SIG-M5 treated with dmso at 0.1 percent for 504 hours (cell line): ENCODE data around the gene OSTF1.

Experiments used
- DNase-seq: peaks from one replicate; lab custom pipeline; 2025; ENCODE audit not compliant: unreplicated experiment; lab: John Stamatoyannopoulos, UW

The OSTF1 gene

DNA sequence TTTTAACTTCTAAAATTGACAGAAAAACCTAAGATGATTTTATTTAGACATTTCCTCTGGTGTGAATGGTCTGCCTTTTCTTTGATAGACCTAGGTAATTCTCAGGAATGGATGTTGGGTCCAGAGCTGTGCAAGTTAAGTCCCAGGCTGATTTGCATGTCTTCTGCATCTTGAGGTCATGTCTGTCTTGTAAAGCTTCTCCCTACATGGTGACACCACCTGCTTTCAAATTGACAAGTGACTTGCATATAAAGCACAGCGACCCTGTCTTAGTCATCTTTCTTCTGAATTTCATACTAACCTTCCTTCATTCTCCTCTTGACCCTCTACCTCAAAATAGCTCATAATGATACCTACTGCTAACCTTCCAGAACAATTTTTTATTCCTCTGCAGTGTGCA is 29.2 kb downstream of the OSTF1 start:
- DNase-seq = no peak

DNA sequence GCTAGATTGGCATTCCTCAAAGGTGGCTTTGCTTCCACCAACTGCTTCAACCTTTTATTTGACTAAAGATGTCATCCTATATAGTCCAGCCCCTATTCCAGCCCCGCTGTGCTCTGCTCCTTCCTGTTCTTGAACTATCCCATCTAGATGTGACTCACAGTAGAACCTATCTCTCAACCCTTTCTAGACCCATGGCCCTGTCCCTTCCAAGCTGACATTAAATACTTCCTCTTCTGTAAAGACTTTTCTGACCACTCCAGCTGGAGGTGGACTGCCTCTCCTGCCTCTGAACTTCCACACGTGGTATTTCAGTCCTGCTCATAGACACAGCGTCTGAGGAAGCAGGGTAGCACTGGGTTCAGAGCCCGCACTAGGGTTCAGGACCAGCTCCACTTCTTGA is 32.4 kb downstream of the OSTF1 start:
- no peak for DNase-seq

DNA sequence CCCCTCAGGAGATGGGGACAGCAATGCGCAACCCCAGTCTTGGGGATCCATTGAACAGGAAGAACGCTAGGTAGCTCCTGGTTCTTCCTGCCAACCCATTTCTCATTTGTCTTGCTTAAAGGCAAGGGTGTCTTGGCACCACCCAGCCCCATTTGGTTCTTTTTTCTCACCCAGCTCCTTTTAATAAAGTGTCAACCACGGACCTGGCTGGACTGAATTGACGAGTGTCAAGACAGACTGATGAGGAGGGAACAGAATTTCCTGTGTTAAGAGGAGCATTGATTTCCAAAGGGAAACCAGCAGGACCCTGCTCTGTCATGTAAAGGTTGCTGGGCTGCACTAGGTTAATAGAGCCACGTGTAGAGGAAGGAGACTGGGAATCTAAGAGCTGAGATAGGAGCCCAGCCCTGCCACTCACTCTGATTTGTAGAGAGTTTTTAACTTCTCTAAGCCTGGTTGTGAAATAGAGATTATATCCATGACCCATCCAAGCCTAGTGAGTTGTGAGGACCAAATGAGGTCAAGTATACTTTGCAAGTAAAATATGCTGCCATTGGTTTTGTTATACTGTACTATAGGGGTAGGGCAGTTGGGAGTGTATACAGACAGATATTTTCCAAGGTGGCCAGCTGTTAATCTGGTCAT is 33.7 kb downstream of the OSTF1 start:
- DNase-seq = no peak

DNA sequence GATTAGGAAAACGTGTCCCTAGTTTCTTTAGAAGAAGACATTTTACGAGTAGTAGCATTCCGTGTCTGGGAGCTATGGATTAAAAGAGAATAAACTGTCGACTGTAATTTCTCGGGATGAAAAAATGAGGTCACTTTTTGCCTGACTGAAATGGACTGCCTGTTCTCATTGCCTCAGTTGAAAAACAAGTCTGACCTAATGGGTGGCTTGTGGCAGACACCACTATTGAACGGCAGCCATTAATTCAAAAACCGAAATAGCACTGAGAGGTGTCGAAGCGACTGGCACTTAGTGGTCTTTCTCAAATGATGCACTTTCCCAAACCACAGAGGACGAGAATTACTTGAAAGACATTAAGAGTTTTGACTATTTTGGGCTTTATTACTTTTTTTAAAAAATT is 35.4 kb downstream of the OSTF1 start:
- no peak for DNase-seq

DNA sequence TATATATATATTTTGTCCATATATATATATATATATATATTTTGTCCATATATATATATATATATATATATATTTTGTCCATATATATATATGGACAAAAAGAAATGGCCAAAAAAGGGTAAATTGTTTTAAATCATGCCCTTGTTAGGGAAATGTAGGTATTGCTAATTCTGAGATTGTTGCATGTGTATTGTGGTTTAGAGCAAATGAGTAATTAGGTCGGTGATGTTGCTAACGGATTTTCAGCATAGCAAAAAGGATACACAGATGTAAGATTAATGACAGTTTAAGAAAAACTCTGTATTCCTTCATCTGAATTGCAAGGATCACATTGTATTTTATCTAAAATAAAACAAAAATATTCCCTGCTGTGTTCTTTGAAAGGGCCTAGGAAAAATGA is 40.2 kb downstream of the OSTF1 start:
- no peak for DNase-seq

DNA sequence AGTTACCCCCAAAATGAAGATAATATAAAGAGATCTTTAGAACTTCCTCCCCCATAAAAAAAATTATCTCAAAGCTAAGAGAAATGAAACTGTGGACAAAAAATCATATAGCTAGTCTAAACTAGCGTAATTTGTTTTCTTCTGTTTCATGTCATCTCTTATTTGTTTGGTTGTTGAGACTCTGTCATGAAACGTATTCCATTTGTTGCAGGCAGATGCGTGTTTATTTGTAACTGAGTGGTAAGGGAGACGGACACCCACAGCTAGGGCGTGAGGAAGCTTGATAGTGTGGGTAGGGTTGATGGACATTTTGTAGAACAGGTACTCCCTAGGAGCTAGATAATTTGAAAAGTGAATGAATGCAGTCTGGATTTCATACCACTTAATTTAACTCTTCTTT is 41.9 kb downstream of the OSTF1 start:
- DNase-seq = no peak

DNA sequence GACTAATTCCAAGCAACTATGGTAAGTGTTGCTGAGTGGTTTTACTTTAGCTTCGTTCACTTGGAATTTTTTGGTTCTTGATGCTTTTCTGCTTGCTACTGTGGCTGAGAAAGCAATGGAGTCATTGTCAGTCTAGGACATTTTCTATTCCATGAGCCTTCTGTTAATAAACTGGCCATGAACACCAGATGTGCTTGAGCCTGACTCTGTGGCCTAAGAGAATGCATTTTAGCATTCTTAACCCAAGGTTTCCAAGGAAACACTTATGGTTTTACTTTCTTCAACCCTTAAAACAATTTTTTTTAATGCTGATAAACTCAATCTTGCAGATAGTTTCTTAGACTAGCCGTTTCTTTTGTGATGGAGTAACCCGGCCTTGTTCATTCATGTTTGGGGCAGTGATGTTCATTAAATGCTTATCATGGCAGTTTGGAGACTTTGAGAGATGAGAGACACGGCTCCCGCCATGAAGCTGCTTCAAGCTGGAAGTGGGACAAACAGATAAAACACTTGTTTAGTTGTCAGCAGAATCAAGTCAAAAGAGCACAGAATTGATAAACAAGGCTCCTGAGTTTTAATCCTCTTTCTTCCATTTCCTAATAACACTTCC is 42.4 kb downstream of the OSTF1 start:
- DNase-seq = no peak

DNA sequence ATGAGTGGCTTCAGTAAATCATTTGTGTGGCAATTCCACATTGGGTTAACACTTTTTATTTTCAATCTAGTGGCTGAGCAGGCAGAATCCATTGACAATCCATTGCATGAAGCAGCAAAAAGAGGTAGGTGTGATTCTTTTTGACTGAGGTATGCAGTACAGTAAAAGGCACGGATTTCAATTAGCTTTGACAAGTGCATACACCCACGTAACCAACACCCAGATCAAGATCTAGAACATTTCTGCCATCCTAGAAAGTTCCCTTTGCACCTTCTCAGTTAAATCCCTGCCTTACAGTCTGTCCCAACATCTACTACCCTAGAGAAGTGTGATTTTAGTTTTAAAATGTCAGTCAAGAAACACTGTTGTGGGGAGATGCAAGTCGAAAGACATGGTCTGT is 43.4 kb downstream of the OSTF1 start:
- no peak for DNase-seq

DNA sequence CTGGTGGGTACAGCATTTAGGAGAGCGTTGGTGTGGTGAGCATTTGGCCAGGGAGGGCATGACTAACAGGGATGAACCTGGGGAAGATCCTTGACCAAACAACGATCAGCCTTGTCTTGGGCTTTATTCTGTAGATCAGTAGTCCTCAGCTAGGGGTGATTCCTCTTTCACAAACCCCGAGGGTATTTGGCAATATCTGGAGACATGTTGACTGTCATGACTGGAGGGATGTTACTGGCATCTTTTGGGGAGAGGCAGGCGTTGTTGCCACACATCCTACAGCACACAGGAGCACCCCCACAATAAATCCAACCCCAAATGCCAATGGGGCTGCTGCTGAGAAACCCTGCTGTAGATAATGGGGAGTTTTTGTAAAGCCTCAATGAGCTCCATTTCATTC is 43.9 kb downstream of the OSTF1 start:
- DNase-seq = peak; percentile 71

DNA sequence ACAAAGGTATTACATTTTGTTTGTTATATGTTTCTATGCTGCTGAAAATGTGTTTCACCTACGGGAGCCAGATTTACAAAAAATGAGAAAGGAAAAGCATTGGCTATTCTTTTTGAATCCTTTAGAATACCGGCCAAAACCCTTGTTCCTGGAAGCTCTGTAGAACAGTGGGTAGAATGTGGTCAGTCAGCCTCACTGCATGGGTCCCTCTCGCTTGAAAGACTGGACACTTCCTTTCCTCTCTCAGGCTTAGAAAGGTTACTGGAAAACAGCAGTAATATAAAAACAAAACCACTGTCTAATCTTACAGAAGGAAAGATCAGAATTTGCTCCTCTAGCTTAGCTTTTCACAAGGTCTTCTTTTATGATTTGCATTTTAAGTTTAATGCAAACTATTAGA is 45.1 kb downstream of the OSTF1 start:
- no peak for DNase-seq

DNA sequence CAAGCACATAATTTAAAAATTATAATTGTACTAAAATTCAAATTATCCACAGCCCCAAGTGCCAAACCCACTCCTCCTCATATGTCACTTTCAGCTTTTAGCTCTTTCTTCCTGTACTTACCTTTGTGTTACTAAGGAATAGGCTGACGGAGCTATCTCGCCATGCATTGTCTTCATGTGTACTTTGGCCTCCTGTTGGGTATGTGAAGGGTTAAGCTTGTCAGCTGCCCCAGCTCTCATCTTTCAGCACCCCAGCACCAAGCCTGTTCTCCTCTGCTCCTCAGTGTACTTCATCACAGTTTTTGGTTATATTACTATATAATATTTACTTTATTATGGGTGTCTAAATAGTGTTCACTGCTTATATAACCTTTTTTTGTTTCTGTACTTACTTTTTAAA is 46.2 kb downstream of the OSTF1 start:
- DNase-seq = no peak

DNA sequence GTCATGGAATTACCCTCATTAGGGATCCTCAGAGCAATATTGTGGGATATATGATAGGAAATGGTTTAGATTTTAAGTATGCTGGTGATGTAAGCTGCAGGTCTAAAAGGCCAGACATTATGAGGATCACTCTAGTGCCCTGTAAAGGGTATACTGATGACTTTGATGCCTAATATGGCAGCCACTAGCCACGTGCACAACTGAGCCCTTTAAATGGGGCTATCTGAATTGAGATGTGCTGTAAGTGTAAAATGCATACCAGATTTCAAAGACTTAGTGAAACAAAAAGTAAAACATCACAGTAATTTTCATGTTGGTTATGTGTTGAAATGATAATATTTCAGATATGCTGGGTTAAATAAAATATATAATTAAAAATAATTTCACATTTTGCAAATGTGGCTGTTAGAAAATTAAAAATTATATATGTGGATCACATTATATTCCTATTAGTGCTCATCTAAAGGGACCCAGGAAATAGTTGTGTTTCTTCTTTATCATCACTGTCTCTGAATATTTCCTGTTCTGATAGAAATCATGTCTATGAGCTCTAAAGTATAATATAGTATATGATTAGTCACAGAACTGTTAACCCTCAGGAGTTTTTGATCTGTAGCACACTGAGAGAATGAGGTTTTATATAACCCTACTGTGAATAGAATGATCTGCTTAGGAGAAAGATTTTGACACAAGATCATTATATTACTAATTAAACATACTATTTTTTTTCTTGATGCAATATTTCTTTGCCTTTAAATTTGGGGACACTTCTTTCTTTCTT is 50.1 kb downstream of the OSTF1 start:
- DNase-seq = no peak

DNA sequence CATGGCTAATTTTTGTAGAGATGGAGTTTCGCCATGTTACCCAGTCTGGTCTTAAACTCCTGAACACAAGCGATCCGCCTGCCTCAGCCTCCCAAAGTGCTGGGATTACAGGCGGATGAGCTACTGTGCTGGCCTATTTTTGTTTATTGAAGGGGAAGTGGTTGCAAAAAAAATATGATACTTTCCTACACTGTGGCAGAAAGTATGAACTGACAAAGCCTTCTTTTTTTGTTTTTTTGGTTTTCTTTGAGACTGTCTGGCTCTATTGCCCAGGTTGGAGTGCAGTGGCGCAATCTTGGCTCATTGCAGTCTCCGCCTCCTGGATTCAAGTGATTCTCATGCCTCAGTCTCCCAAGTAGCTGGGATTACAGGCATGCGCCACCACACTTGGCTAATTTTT is 50.9 kb downstream of the OSTF1 start:
- no peak for DNase-seq

DNA sequence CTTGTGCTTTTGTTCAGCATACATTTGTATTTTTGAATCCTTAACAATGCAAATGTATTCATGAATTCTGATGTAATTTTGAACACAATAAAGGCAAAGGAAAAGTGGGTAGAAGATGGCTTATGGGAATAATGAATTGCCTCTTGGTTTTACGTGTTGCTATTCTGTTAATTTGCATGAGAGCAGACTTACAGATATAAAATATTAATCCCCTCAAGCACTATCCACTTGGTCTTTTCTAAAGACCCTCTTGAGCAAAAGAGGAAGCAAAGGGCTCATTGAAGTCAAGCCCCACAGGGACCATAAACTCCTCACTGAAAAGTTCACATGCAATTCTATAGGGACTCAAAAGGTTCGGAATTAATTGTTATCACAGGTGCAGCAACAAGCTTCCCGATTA is 51.9 kb downstream of the OSTF1 start:
- no peak for DNase-seq

DNA sequence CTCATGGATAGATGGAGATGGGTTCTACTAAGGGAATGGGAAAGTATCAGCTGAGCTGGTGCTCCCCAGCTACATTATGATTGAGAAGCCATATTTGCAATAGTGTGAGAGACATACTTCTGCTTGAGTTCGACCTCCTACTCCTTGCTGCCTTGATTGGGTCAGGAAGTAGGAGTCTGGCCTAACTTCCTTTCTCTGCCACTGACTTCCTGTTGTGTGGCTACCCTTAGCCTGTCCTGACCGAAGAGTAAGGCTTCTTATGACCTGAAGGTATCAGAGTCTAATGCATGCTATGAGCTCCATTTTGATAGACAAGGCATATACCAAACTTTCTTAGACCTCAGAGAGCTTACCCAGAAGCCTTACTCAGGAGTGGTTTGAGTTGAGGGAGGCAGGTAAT is 53.9 kb downstream of the OSTF1 start:
- DNase-seq = peak; percentile 6

DNA sequence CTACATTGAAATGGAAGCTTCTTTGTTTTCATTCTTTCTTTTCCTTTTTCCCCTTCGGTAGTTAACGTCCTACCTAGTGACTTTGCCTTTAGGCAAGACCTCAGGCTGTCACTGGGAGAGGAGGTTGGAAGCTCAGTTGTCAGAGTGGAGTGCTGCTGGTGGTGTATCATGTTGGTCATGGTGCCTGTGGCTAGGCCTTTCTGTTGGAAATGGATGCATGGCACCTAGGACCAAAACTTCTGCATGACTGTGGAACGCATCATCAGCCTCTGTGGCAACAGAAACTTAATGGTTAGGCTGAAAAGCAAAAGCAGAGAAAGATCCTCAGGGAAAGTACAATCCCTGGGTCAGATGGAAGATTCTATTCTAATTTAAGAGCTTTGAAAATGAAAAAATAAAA is 57.9 kb downstream of the OSTF1 start:
- no peak for DNase-seq

DNA sequence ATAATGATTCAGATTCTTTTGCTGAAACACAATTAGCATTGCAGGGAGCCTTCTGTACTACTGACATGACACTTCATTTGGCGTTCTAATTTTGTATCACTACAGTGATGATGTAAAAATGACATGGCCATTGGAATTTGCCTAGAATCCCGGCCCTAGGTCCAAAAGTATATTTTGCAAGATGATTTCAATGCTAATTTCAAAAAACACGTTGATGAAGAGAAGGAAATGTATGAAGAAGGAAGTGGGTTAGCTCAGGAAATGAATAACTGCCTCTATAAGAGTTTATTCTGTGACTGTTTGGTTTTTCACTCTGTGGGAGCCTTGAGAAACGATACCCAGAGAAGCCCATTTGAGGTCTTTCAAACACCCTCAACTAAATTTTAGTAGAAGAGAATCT is 59.3 kb downstream of the OSTF1 start:
- peak; percentile 89 for DNase-seq

DNA sequence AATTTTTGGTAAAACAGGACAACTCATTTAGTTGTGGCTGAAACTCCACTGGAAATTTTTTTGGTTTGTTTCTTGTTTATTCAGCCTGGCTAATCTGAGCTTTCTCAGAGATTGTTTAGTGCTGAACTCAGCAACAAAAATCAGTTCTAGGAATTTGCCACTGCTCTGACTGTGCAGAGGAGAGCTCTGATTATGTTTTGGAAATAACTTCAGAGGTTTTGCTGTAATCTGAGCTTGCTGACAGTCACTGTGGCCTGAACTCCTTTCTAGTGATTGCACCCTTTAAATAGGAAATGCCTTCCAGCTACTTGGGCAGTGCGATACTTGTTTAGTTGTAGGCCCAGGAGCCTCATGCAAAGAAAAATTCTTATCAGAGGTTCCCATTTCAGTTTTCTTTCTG is 60.2 kb downstream of the OSTF1 start:
- DNase-seq = no peak

DNA sequence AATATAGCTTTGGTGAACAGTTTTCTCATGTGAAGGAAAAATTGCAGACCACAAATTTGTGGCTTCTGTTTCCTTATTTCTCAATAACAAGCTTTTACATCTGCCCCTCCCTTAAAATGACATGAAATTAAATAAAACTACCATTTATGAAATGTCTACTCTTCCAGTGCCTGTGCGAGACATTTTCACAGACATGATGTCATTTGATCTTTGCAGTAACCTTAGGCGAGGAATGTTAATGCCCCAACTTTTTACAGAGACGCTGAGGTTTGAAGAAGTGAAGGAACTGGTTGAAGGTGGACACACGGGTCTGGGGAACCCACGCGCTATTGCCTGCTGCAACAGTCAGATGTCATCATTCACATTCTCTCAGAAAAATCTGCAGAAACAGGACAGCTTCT is 61.5 kb downstream of the OSTF1 start:
- peak; percentile 78 for DNase-seq

DNA sequence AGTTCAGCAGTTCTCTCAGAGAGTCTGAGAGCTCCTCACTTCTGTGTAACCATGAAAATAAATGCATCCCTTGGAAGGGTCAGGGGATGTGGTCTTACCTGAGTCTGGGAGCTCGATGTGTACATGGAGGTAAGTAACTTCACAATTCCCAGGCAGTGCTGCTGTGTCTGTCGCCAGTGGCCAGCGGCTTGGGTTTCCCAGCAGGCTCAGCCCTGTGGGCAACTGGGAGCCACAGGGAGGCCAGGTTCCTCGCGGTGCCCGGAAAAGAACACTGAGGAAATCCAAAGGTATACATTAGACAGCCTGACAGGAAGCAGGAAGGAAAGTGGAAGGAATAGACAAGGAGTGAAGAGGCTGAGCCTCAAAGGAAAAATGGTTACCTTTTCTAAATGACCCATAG is 62.2 kb downstream of the OSTF1 start:
- no peak for DNase-seq

DNA sequence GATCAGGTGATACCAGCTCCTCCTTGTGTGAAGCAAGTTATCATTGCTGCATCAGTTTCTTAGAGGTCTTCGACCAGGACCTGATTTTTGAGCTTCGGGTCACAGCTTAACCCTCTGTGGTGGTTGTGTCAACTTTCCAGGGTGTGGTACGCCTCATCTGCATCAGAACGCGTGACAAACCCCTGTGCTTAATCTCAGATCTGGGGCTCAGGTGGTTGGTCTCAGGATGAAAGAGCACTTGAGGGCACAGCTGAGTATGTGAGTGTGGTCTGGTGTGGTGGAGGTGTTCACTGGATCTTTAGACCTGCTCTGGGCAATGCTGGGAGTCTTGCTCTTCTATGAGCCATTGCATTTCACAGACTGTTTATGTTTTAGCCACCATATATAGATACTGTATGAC is 64.1 kb downstream of the OSTF1 start:
- no peak for DNase-seq

DNA sequence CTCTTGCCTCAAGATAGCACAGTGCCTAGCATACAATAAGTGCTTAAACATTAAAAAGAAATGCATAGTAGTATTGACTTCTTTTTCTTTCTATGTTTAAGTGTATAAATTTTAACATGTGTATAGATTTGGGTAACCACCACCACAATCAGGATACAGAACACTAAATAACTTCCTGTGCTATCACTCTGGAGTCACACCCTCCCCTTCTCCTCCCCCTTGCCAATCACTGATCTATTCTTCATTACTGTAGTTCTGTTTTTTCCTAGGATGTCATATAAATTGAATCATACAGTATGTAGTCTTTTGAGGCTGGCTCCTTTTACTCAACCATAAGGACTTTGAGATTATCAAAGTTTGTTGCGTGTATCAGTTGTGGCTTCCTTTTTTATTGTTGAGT is 68.5 kb downstream of the OSTF1 start:
- DNase-seq = no peak
